Measurements from ENCODE around the gene PHETA2. TPM values are rescaled to one million over a fixed set of nuclear protein-coding genes. Genes with fewer than 3 reads are reported as not detected.

PHETA2 gene
- total RNA-seq, 1 experiment from 2014 or later: 0.22 TPM

DNA sequence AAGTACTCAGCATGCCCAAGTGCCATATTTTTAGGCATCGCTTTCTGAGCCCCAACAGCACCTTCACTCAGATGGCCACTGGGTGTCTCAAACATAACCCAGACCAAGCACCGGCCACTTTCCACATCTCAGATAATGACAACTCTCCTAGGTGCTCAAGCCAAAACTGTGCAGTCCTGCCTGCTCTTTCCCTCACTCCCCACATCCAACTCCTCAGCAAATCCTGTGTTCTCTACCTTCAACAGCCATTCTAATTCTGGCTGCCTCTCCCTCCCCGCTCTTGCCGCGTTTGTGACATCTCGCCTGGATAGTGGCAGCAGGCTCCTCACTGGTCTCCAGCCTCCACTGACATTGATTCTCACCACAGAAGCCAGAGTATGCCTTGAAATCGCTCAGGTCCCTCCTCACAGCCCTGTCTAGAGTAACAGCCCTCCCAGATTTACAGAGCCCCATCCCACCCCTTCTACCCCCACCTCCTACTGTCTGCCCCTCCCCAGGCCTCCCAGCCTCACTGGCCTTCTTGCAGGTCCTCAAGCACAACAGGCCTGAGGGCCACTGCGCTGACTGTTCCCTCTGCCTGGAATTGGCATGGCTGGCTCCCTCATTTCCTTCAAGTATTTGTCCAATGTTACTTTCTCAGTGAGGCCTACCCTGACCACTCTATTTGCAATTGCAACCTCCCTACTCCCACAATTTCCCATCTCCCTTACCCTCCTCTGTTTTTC, 1.3 kb upstream of the PHETA2 start:
- Histone ChIP-seq H3K9me3 (ENCODE audit: control insufficient read depth in 1 of 2, insufficient read depth in 1 of 2, low read depth in 1 of 2, low read length in 2 of 2) (no peaks in the 10 kb centered on the region), H3K4me3 (replicated peaks in 1 of 2; ENCODE audit: low read depth in 1 of 2, low read length in 2 of 2) (no peak overlapping the region), H3K9ac (ENCODE audit: low read length) (no peak overlapping the region), H3K27me3 (ENCODE audit: insufficient read depth, low read length) (no peaks in the 10 kb centered on the region), H3K9me2 (ENCODE audit: insufficient read depth) (no peaks in the 10 kb centered on the region), H3K4me1 (ENCODE audit: control insufficient read depth in 1 of 2, insufficient read depth in 2 of 2, low read length in 2 of 2) (peaks cover 12 to 20% of the 10 kb centered on the region in 2 experiments), H3K4me2 (ENCODE audit: low read length) (no peak overlapping the region), H3K79me2 (ENCODE audit: insufficient read depth, low read length) (no peaks in the 10 kb centered on the region), H4K20me1 (ENCODE audit: insufficient read depth) (no peaks in the 10 kb centered on the region), H3K27ac (ENCODE audit: low read depth, low read length) (no peak overlapping the region), H3K36me3 (ENCODE audit: control insufficient read depth in 1 of 2, insufficient read depth in 2 of 2, low read length in 2 of 2) (no peaks in the 10 kb centered on the region; a peak in 1 of 4 replicates), H2AFZ (ENCODE audit: low read depth, low read length, poor library complexity, severe bottlenecking) (no peak overlapping the region)
- intact Hi-C loops (cut with micrococcal nuclease): no loop called here
- BruUV-seq (replicated peaks): no TSS peak
- ATAC-seq (no peak), DNase-seq (ENCODE audit: low read depth, low spot score) (no peak)
- CTCF ChIA-PET: no interaction called here
- POLR2A ChIA-PET: no interaction called here
- TF ChIP-seq, protein P1, sequence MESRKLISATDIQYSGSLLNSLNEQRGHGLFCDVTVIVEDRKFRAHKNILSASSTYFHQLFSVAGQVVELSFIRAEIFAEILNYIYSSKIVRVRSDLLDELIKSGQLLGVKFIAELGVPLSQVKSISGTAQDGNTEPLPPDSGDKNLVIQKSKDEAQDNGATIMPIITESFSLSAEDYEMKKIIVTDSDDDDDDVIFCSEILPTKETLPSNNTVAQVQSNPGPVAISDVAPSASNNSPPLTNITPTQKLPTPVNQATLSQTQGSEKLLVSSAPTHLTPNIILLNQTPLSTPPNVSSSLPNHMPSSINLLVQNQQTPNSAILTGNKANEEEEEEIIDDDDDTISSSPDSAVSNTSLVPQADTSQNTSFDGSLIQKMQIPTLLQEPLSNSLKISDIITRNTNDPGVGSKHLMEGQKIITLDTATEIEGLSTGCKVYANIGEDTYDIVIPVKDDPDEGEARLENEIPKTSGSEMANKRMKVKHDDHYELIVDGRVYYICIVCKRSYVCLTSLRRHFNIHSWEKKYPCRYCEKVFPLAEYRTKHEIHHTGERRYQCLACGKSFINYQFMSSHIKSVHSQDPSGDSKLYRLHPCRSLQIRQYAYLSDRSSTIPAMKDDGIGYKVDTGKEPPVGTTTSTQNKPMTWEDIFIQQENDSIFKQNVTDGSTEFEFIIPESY (IDR thresholded peaks at IDR 0.05; ENCODE audit: extremely low read depth, insufficient replicate concordance, low read length): no peak
- no peak for TF ChIP-seq ELF1 (IDR thresholded peaks at IDR 0.05; ENCODE audit: borderline replicate concordance, low read depth)
- TF ChIP-seq YY1 (IDR thresholded peaks at IDR 0.05; ENCODE audit: extremely low read depth, insufficient replicate concordance, low read depth, low read length): no peak
- no peak for TF ChIP-seq SIN3A (IDR thresholded peaks at IDR 0.05; ENCODE audit: low read depth)
- no peak for TF ChIP-seq CEBPB (IDR thresholded peaks at IDR 0.05; ENCODE audit: low read depth)
- TF ChIP-seq TCF7L2 (IDR thresholded peaks at IDR 0.05; ENCODE audit: borderline replicate concordance, extremely low read depth, insufficient read depth, insufficient read length): no peak
- no peak for TF ChIP-seq RAD21 (IDR thresholded peaks at IDR 0.05; ENCODE audit: low read depth)
- no peak for TF ChIP-seq EZH2phosphoT487 (IDR thresholded peaks at IDR 0.05; ENCODE audit: borderline replicate concordance)
- TF ChIP-seq POLR2AphosphoS5 (IDR thresholded peaks at IDR 0.05; ENCODE audit: low read depth, low read length): no peak
- RAD21 ChIA-PET (ENCODE audit: low non-redundant PET in 1 of 2, low total read pairs in 2 of 2, uncharacterized antibody in 2 of 2, unreplicated experiment in 2 of 2): no interaction called here
